ENCODE data around the gene SMARCA5. TPM values are rescaled to one million over a fixed set of nuclear protein-coding genes. Genes with fewer than 3 reads are reported as not detected.
"Not testable (repeated sequence)": the region's sequence is repeated elsewhere in the genome, so short reads cannot be mapped to it uniquely, and the experiment has no call there.

The SMARCA5 gene
- total RNA-seq, 2 experiments from 2014 or later = 61.2 to 62.1 TPM

DNA sequence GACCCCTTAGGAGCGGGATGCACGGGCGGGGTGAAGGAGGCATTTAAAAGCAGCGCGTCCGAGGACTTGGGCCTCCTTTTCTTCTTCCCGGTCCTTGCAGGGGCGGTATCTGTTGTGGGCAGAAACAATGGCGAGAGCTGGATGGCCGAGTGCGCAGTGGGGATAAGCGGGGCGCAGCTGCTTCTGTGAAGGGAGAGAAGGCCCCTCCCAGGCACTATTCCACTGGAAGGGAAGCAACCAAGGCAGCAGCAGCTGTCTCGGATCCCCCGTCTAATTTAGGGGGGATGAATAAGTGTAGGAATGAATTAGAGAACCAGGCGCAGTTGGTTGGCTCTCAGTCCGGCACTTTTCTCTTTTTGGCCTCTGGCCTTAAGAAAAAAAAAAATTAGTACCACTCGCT lies 995 bp downstream of the SMARCA5 start:
- Mint-ChIP-seq H3K4me3 (peak overlapping the region; percentile 95), H3K27me3 (no peaks in the 10 kb centered on the region), H3K4me1 (ENCODE audit: low read depth) (peaks cover 31% of the 10 kb centered on the region), H3K27ac (peak overlapping the region; percentile 93), H3K36me3 (ENCODE audit: low read depth) (peaks cover 33% of the 10 kb centered on the region), H3K9me3 (no peaks in the 10 kb centered on the region)
- DNase-seq (peak; percentile 29), ATAC-seq (no peak)
- ChIA-PET POLR2A (interaction anchor here (0.6 to 2.3 kb wide), 5 partner anchors 11 to 1572 kb away, joined by 3 to 6 read pairs (median 3); partner anchors contain the start of gene USP38), CTCF (interaction anchor here (1.3 to 2.9 kb wide), 3 partner anchors 18 to 330 kb away, joined by 3 to 9 read pairs (median 4); partner anchors contain the start of gene USP38)
- intact Hi-C loops (cut with micrococcal nuclease) = loop anchor here (10.0 kb wide), 1 partner anchor 330 kb away; the partner anchor contains the start of gene USP38
- TF ChIP-seq, protein P1, sequence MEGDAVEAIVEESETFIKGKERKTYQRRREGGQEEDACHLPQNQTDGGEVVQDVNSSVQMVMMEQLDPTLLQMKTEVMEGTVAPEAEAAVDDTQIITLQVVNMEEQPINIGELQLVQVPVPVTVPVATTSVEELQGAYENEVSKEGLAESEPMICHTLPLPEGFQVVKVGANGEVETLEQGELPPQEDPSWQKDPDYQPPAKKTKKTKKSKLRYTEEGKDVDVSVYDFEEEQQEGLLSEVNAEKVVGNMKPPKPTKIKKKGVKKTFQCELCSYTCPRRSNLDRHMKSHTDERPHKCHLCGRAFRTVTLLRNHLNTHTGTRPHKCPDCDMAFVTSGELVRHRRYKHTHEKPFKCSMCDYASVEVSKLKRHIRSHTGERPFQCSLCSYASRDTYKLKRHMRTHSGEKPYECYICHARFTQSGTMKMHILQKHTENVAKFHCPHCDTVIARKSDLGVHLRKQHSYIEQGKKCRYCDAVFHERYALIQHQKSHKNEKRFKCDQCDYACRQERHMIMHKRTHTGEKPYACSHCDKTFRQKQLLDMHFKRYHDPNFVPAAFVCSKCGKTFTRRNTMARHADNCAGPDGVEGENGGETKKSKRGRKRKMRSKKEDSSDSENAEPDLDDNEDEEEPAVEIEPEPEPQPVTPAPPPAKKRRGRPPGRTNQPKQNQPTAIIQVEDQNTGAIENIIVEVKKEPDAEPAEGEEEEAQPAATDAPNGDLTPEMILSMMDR (IDR thresholded peaks at IDR 0.05) = no peak

DNA sequence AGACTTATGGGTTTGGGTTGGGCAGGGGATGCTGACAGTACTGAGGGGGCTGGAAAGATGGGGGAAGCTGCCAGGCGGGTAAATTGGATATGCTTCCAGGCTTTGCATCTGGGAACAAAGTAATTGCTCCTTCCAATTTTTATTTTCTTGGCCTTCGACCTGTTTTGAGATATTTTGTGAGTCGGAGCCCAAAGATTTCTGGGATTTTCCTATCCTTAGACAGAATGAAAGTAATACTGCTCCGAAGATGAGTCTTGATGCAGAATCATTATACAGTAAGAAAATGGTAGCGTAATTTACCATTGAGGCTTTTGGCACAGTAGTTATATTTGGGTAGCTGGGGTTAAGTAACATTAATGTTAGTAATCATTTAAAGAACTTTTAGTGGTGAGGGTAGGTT lies 1.4 kb downstream of the SMARCA5 start:
- Mint-ChIP-seq H3K4me3 (peak overlapping the region; percentile 95), H3K4me1 (ENCODE audit: low read depth) (peaks cover 35% of the 10 kb centered on the region), H3K27ac (peak overlapping the region; percentile 93), H3K9me3 (no peaks in the 10 kb centered on the region), H3K27me3 (no peaks in the 10 kb centered on the region), H3K36me3 (ENCODE audit: low read depth) (peaks cover 37% of the 10 kb centered on the region)
- intact Hi-C loops (cut with micrococcal nuclease) = loop anchor here (10.0 kb wide), 1 partner anchor 330 kb away; the partner anchor contains the start of gene USP38
- DNase-seq (no peak), ATAC-seq (no peak)
- TF ChIP-seq, protein P1 (IDR thresholded peaks at IDR 0.05) = no peak
- POLR2A ChIA-PET = interaction anchor here (0.5 to 2.0 kb wide), 5 partner anchors 10 to 1572 kb away, joined by 3 to 5 read pairs (median 3); no protein-coding TSS in a partner anchor
- CTCF ChIA-PET = interaction anchor here (1.3 to 2.9 kb wide), 3 partner anchors 17 to 330 kb away, joined by 3 to 9 read pairs (median 4); partner anchors contain the start of gene USP38

DNA sequence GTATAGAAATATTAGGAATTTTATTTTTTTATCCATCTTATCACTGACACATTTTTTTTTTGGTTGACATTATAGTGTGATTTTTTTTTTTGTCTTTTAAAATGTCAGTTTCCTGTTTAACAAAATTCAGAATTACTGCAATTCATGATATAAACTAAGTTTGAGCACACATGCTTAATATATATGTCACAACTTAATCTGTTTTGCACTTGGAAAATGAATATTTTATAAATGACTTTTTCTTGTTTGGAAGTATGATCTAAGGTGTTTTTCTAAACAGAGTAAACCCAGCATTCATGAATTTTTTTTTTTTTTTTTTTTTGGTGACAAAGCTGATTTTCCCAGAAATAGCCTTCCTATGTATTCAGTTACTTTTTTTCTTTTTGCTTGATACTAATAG lies 2.4 kb downstream of the SMARCA5 start:
- ATAC-seq (no peak), DNase-seq (no peak)
- Mint-ChIP-seq H3K4me1 (ENCODE audit: low read depth) (peaks cover 43% of the 10 kb centered on the region), H3K27ac (peak overlapping the region; percentile 78), H3K9me3 (no peaks in the 10 kb centered on the region), H3K4me3 (peak overlapping the region; percentile 95), H3K36me3 (ENCODE audit: low read depth) (peaks cover 40% of the 10 kb centered on the region), H3K27me3 (no peaks in the 10 kb centered on the region)
- TF ChIP-seq, protein P1 (IDR thresholded peaks at IDR 0.05) = no peak
- intact Hi-C loops (cut with micrococcal nuclease) = loop anchor here (10.0 kb wide), 1 partner anchor 331 kb away; the partner anchor contains the start of gene USP38
- ChIA-PET POLR2A (interaction anchor here (0.9 kb wide), 1 partner anchor 1961 kb away, joined by 3 read pairs; no protein-coding TSS in a partner anchor), CTCF (interaction anchor here (2.9 kb wide), 1 partner anchor 43 kb away, joined by 9 read pairs; no protein-coding TSS in a partner anchor)

DNA sequence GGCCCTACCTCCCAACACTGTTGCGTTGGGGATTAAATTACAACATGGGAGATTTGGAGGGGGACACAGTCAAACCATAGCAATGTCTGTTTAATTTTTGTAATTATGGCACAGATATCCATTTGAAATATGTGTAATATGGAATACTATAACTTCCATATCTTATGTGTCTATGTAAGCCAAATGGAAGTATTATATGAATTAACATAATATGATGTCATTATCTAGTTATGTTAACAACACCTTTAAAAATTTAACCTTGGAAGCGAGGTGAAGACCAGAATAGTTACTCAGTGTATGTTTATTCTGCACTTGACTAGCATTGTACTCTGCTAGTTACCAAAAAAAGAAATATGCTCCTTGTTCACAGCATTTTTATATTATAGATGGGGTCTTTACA lies 4.3 kb downstream of the SMARCA5 start:
- ATAC-seq (no peak), DNase-seq (no peak)
- ChIA-PET POLR2A (no interaction called here), CTCF (no interaction called here)
- peaks cover 48% of the 10 kb centered on the region for H3K36me3 Mint-ChIP-seq (ENCODE audit: low read depth)
- no peak overlapping the region for H3K4me3 Mint-ChIP-seq
- H3K4me1 Mint-ChIP-seq (ENCODE audit: low read depth) = peaks cover 54% of the 10 kb centered on the region
- no peaks in the 10 kb centered on the region for H3K27me3 Mint-ChIP-seq
- TF ChIP-seq, protein P1 (IDR thresholded peaks at IDR 0.05) = no peak
- intact Hi-C loops (cut with micrococcal nuclease) = loop anchor here (10.0 kb wide), 1 partner anchor 333 kb away; the partner anchor contains the start of gene USP38
- H3K9me3 Mint-ChIP-seq = no peaks in the 10 kb centered on the region
- H3K27ac Mint-ChIP-seq = peak overlapping the region; percentile 25

DNA sequence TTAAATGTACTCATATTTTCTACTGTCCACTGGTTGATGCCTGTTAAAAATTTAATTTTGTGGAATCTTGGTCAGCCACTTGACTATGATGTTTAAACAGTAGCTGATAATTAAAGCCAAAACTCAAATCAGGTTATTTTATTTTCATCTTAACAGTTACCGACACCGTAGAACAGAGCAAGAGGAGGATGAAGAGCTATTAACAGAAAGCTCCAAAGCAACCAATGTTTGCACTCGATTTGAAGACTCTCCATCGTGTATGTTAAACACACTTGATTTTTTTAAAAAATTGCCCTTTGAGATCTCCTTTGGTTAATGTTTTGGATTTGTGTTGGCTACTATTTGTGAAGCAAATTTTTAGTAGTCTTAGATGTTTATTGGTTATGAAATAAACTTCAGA lies 10.7 kb downstream of the SMARCA5 start:
- ATAC-seq = no peak
- DNase-seq = no peak
- TF ChIP-seq, protein P1 (IDR thresholded peaks at IDR 0.05) = no peak
- CTCF ChIA-PET = interaction anchor here (1.2 kb wide), 1 partner anchor 34 kb away, joined by 4 read pairs; no protein-coding TSS in a partner anchor
- Mint-ChIP-seq H3K4me3 (no peak overlapping the region), H3K4me1 (ENCODE audit: low read depth) (peaks cover 45% of the 10 kb centered on the region), H3K36me3 (ENCODE audit: low read depth) (peaks cover 47% of the 10 kb centered on the region), H3K9me3 (no peaks in the 10 kb centered on the region), H3K27me3 (no peaks in the 10 kb centered on the region), H3K27ac (peak overlapping the region; percentile 57)
- intact Hi-C loops (cut with micrococcal nuclease) = no loop called here
- POLR2A ChIA-PET = interaction anchor here (1.1 kb wide), 1 partner anchor 11 kb away, joined by 3 read pairs; no protein-coding TSS in a partner anchor

DNA sequence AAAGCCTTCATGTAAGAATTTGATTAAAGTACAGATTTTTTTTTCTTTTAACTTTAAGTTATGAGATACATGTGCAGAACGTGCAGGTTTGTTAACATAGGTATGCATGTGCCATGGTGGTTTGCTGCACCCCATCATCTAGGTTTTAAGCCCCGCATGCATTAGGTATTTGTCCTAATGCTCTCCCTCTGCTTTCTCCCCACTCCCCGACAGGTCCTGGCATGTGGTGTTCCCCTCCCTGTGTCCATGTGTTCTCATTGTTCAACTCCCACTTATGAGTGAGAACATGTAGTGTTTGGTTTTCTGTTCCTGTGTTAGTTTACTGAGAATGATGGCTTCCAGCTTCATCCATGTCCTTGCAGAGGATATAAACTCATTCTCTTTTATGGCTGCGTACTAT lies 14.5 kb downstream of the SMARCA5 start:
- ATAC-seq; intact Hi-C loops (cut with micrococcal nuclease); H3K27me3 Mint-ChIP-seq; H3K4me3 Mint-ChIP-seq; CTCF ChIA-PET; H3K9me3 Mint-ChIP-seq; DNase-seq: not testable (repeated sequence)
- Mint-ChIP-seq H3K27ac (peak overlapping the region; percentile 27), H3K4me1 (ENCODE audit: low read depth) (peaks cover 19% of the 10 kb centered on the region), H3K36me3 (ENCODE audit: low read depth) (peaks cover 47% of the 10 kb centered on the region)
- POLR2A ChIA-PET = interaction anchor here (1.1 kb wide), 1 partner anchor 14 kb away, joined by 3 read pairs; no protein-coding TSS in a partner anchor
